Activated naive CD4-positive, alpha-beta T cell (primary cell): ENCODE results near the gene PGAP3.
A peak's percentile ranks its signal among the peaks of the same experiment; 100 is the strongest.

Experiments used
- DNase-seq, 4 experiments: peaks; one replicate each; lab custom pipeline; 2025; lab: John Stamatoyannopoulos, UW

PGAP3 gene

GRCh38 chr17:39639043-39639442 is 48.8 kb downstream of the PGAP3 start:
- no peak for DNase-seq

- DNase-seq = no peak
Observed at GRCh38 chr17:39638317-39638716, 49.5 kb downstream of the PGAP3 start.

DNA sequence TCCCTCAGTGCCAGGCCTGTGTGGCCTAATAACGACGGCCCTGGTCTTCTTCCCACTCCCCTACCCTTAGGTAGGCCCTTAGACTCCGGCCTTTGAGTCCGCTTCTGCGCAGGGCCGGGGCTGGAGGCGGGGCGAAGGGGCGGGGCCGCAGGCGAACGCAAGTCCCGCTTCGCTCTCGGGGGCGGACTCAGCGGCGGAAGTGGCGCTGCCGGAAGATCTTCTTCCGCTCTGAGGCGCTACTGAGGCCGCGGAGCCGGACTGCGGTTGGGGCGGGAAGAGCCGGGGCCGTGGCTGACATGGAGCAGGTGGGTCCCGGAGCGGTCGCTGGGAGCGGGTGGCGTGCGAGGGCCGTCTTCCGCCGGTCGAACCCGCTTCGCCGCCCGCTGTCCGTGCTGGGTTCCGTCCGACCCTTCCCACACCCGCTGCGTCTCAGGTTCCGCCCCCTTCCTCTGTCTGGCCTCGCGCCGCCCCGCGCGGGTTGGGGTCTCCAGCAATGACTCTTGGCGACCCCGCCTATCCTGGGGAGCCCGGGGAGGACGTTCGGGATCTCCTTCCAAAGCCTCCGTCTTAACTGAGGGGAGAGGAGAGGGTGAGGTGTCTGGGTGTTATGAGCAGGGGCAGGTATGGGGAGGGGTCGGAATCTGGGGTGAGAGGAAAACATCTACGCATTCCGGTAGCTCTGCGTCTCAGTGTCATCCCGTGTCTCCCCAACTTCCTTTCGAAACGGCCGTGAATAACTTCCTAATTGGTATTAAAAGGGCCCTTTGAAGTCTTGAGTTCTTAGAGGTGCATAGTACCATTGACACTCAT is 50.7 kb downstream of the PGAP3 start, which contains the start of gene STARD3:
Gene STARD3 (plus strand): TSS at position 218 of the 810 bp plus-strand sequence. CDS start 16,388 bp downstream, outside the sequence.
- DNase-seq = peak; percentile 66 to 91 (median 78)

DNA sequence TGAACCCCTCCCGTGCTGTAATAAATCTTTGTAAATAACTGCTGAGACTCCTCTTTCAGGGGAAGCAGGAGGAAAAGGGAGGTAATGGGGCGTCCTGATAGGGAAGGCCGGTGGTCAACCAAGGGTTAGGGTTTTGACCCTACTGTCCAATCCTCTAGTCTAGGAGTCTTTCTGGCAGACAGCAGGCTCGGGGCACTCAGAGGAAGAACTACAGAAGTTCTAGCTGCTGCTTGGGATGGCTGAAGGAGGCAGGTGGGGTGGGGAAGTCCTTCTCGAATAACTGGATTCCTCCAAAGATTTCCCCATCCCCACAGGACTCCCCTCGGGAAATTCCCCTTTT is 51.3 kb downstream of the PGAP3 start:
- DNase-seq = no peak

- no peak for DNase-seq
Observed at GRCh38 chr17:39635614-39636176, 52.2 kb downstream of the PGAP3 start.

DNA sequence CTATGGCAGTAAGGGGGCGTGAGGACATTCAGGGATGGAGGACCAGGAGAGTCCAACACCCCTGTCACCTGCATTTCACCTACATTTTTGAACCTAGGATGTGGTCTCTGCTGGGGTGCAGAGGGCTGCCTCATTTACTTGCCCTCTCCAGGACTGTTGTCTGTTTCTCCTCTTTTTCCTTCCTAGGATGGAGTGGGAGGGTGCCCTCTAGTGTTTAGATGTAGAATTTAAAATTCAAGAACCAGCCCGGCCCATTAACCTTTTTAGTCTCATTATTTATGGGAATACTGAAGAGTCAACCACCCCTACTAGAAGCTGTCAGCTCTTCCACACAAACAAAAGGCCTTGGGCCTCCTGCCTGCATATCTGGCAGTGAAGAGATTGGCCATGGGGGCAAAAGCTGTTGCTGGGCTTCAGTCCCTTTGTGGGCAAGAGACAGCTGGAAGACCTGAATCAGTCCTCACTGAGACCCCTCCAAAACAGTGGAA is 53.4 kb downstream of the PGAP3 start:
- no peak for DNase-seq

GRCh38 chr17:39633570-39634183 is 54.2 kb downstream of the PGAP3 start:
- DNase-seq = no peak

DNA sequence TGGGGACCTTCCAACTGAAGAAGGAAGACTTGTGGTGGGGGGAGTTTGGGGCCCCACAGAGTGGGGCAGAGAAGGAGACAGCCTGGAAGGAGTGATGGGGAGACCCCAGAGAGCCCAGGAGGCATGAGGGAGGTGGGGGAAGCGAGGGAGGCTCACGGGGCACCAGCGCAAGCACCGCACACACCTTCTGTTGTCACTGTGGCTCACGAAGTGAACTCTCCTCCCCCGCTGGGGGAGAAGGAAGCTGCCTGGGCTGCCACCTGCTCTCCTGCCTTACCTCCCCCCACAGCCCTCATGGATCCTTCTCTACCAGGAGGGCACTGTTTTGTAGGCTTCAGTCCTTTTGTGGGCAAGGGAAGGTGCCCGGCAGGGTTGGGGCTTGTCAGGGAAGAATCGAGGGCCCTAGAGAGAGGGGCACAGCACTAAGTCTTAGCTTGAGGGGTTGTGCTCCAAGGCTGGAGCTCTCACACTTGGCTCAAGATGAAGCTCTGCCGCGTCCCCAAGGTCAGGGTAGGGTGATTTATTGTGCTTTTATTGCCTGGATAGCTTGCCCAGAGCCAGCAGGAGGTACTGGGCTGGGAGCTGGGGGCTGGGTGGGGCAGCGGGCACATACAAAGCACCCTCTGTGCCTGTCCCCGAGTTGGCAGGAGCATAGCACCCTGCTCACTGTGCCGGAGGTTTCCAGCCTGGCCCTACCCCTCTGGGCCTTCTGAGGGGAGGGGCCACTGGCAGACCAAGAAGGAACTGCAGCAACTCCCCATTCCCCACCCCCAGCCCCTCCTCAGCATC is 55.5 kb downstream of the PGAP3 start:
- no peak for DNase-seq

GRCh38 chr17:39631403-39631802 is 56.5 kb downstream of the PGAP3 start:
- DNase-seq = no peak

GRCh38 chr17:39629898-39630297 is 58.0 kb downstream of the PGAP3 start:
- no peak for DNase-seq

- no peak for DNase-seq
Observed at GRCh38 chr17:39629494-39629880, 58.4 kb downstream of the PGAP3 start.

DNA sequence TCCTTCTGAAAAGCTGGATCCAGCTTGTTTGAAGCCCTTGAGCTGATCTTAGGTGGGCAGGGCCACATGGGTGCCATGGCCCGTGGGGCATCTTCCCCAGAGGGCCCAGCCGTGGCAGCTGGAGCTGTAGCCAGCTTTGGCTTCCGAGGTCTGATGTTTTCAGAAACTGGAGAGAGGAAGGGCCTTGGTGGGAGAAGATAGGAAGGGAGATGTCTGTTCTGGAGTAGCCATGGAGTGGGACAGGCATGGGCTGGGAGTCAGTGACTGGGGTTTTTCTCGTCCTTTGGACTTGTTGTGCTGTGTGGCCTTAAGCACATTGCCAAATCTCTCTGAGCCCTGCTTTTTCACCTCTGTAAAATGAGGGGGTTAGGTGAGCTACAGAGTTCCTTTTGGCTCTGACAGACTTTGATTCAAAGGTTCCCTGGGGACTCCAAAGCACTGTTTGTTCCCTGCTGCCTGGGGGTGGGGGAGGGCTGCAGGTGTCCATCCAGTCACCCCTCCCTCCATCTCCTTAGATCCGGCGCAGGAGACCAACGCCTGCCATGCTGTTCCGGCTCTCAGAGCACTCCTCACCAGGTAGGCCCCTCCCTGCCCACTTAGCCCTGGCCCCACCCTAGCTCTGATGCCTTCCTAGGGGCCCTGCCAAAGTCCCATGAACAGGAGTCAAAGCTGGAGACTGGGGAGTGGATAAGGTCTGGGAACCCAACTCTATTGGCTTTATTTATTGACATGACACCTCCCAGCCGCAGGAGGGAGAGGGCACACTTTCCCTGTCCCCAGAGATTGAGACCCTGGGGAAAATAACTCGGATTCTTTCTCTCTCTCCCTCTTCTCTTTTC is 59.0 kb downstream of the PGAP3 start:
- no peak for DNase-seq

- DNase-seq = no peak
Observed at GRCh38 chr17:39627712-39628516, 59.9 kb downstream of the PGAP3 start.

DNA sequence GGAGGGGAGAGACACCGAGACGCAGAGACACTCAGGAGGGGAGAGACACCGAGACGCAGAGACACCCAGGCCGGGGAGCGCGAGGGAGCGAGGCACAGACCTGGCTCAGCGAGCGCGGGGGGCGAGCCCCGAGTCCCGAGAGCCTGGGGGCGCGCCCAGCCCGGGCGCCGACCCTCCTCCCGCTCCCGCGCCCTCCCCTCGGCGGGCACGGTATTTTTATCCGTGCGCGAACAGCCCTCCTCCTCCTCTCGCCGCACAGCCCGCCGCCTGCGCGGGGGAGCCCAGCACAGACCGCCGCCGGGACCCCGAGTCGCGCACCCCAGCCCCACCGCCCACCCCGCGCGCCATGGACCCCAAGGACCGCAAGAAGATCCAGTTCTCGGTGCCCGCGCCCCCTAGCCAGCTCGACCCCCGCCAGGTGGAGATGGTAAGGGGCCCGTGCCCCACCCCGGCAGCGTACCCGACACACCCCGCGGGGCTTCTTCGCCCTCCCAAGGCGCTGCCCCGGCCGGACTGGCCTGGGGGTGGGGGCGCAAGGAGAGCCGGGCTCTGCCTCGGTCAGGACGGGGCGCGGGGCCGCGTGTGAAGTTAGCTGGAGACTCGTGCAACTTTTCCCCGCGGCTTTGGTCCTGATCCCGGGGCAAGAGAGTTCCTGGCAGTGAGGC is 60.7 kb downstream of the PGAP3 start:
- no peak for DNase-seq

- no peak for DNase-seq
Observed at GRCh38 chr17:39626171-39627046, 61.4 kb downstream of the PGAP3 start, which contains the start of gene PPP1R1B. PPP1R1B (plus strand) TSS chr17:39626952; CDS start chr17:39627393, 441 bp downstream.

DNA sequence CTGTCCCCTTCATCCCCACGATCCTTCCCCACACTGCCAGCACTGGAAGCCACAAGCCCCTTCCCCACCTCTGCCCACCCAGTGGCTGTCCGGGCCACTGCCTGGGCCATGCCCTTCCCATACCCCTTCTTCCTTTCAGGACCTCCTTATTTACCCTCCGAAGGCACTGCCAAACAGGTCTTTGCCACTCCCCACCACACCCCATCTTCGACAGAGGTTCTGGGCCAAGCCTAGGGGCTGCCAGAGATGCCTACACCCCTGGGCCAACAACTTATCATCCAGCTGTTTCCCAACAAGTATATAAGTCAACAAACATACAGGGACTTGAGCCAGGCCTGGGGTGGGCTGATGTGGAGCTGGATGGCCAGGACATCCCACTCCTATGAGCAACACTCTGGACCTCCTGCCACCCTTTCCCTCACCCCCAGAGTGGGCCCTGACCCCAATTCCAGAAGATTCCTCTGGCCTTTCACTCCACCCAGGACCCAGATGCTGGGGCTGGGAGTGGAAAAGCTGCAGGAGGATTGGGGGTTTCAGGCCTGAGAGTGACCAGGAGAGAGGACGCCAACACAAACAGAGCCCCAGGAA is 62.6 kb downstream of the PGAP3 start:
- DNase-seq = no peak

GRCh38 chr17:39624313-39624712 is 63.5 kb downstream of the PGAP3 start:
- DNase-seq = no peak

DNA sequence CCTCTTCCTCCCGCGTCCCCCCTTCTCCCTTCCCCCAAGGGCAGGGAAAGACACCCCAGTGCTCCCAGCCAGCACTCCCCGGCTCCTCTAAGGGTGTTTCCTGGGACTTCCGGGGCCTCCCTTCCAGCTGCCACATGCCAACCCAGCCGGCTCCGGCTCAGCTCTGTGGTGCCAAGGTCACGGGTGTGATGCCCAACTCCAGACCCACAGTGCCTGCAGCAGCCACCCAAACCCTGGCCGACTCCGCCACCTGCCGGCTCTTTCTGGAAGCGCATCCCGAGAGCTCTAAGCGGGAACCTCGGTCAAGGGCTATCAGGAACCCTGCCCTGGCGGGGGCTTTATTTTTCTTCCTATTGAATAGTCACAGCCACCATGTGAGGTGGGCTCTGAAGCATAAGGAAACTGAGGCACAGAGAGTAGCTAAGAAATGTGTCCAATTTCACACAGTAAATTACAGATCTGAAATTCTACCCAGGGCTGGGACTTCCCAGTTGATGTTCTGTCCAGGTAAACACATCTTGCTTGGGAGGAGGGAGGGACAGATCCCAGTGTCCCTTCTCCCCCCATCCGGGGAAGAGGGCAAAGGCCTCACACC is 64.4 kb downstream of the PGAP3 start:
- DNase-seq = peak; percentile 69 to 88 (median 82)
